HG03558 (cell line): ENCODE measurements around the gene ALG5.

Source experiments
- ATAC-seq: cut with Tn5 transposase; IDR thresholded peaks from one replicate; pipeline ENCODE4 v1.9.1; 2021; ENCODE audit warnings: moderate number of reproducible peaks; ENCODE audit not compliant: unreplicated experiment; ENCODE audit errors: extremely low read depth

Gene ALG5

GRCh38 chr13:36981156-36981743, 17.9 kb downstream of the ALG5 start:
- ATAC-seq: no peak

GRCh38 chr13:36979361-36980050, 19.6 kb downstream of the ALG5 start:
- ATAC-seq: no peak

GRCh38 chr13:36975172-36975571, 24.0 kb downstream of the ALG5 start:
- ATAC-seq: no peak

DNA sequence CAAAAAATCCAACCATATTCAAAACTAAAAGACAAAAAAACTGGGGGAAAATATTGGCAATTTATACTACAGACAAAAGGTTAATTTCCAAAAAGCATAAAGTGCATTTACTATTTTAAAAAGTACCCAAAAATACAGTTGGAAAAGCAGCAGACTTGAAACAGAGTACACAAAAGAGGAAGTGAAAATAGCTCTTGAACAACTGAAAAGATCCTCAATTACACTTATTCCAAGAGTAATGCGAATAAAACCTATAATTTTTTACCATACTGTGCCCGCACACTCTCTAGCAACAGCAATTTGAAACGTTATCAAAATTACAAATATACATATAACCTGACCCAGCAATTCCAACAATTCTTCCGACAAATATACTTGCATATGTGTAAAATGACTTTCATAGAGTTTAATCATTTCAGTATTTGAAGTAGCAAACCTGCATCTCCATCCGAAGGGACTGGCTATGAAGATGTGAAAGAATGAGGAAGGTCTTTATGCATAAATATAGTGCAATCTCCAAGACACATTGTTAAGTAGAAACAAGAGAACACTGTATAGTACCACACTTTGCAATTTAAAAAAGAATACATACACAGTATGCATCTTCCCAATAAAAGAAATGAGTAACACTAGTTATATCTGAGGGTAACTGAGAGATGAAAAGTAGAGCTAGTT, 25.4 kb downstream of the ALG5 start:
- ATAC-seq: peak; percentile 45

DNA sequence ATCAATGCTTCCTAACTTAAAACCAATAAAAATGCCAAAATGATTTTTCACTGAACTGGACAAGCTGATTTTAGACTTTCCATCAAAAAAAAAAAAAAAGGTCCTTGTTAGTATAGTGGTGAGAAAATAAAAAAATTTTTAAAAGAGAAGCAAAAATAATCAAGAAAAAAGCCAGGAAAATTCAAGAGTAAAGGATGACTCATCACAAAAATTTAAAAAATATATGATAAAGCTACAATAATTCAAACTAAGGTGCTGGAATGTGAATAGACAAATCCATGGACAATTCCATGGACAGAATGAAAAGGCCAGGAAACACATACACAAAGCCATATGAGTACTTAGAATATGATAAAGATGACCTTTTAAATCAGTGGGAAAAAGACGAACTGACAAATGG, 26.1 kb downstream of the ALG5 start:
- ATAC-seq: no peak

DNA sequence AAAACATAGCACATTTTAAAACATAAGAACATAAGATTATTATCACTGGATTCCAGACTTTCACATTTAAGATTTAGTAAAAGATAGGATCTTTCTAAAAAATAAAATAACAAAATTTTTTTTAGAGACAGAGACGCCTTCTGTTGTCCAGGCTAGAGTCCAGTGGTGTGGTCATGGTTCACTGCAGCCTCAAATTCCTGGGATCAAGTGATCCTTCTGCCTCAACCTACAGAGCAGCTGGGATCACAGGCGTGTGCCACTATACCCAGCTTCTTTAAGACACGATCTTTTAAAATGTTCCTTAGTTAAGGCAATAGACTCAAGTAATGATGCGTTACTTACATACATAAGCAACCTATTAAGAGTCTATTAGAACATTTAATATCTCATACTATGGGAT, 32.7 kb downstream of the ALG5 start:
- no peak for ATAC-seq

DNA sequence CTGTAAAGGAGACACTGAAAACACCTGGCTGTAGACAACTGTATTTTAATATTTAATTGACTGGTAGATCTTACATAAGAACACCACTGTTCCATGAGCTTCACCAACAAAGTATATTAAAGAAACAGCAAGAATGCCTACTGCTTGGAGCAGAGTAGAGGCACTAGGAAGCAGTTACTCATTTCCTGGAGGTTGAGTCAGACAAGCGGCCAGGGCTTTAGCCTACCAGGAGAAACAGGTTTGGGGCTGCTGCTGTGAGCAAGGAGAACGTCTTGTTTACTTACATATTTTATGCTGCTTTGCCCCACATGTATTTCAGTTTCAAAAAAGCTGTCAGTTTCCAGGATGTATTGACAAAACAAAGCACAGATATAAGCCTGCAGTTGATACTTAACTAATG, 33.4 kb downstream of the ALG5 start:
- no peak for ATAC-seq

- ATAC-seq: no peak
These were observed 39.6 kb downstream of the ALG5 start for GRCh38 chr13:36959456-36960116.

- ATAC-seq: no peak
These were observed 44.6 kb downstream of the ALG5 start for GRCh38 chr13:36954542-36954941.

DNA sequence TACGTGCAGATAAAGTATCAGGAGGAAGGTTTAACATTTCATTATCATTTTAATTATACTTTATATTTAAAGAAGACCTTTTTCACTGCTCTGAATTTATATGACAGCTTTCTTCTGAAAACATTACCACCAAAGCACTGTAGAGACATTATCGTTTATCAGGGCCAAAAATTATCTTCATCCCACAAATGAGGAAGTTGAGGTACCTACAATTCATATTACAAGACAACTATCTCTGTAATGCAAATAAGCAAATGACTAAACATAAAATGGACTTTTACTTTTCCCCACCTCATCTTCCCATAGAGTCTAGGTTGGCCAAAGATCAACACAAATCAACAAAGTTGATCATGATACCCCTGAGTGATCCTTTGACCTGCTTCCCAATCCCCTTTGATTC, 48.2 kb downstream of the ALG5 start:
- ATAC-seq: no peak

GRCh38 chr13:36950330-36950729, 48.8 kb downstream of the ALG5 start:
- no peak for ATAC-seq

DNA sequence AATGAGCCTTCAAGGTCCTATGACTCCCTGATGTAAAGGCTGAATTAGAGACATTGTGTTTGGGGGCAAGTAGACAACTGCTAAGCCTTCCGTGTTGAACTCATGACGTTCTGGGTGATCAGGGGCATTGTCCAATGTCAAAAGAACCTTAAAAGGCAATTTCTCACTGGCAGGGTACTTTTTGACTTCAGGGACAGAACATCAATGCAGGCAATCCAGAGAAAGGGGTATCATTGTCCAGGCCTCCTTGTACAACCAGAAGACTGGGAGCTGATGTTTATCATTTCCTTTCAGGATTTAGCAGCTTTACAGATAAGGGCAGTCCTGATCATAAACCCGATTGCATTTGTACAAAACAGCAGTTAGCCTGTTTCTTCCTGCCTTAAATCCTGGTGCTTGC, 54.1 kb downstream of the ALG5 start:
- ATAC-seq: no peak

GRCh38 chr13:36925603-36926002, 73.5 kb downstream of the ALG5 start:
- no peak for ATAC-seq

DNA sequence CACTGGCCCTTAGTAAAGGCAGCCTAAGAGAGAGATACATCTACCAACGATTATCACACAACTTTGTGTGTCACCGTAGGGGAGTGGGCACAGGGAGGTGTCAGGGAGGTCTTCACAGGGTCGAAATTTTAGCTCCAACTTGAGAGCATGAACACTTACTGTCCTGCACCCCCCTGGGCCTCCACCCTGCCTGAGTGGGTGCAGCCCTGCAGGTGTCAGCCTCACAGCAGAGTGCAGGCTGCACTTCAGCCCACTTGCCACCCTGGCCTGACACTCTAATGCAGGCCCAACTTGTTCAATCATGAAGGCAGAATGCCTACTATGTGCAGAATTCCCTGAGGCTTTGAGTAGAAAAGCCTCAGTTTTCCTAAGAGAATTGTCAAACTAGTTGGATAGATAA, 75.1 kb downstream of the ALG5 start:
- no peak for ATAC-seq

DNA sequence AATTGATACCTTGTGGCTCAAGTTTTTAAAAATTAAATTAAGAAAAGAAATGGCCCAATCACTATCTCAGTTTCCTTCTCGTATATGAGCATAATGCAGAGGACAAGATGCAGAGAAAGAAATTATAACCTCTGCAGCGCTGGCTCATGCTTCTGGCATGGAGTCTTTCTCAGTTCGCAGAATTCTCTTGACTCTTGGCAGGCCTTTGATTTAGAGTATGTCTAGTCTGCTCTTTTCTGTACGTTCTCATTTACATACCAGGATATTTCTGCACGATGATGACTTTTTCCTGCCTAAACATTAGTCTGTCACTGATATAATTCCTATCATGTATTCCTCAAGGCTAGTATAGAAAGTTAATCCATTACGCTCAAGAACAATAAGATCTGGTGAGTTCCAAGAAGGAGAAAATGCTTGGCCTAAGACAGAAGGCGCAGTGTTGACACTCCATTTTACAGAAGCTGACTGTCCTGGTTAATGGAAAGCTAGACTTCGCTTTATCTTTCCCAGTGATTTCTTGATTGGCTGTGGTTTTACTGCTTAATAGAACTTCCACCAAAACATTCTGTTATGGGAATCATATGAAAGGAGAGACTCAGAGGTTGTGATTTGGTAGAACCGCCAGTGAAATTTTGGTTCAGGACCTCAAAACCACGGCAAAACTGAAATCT, 77.4 kb downstream of the ALG5 start:
- ATAC-seq: no peak

DNA sequence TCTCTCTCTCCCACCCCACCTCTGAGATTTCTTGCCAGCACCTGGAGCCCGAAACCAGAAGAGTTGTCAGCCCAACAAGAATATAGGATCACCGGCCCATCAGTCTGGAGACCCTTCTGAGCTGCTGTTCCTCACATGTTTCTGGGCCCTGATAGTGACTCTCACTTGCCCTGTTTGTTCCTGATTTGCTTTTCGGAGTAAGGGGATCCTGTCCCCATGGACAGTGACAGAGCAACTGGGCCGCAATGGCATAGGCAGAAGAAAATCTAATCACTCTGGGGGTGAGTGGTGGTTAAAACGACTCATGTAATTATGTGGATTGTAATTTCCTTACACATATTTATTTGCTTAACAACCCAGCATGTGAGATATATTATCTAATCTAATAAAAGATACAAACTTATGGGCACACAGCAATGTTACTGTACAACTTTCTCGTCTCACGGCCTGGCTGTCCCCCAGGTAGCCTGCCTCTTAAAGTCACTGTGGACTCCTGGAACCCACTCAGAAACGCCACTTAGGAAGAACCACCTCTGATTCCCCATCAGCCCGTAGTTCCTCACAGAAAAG, 78.4 kb downstream of the ALG5 start:
- ATAC-seq: no peak

GRCh38 chr13:36919833-36920615, 79.1 kb downstream of the ALG5 start, which contains the start of gene SMAD9:
SMAD9 (minus strand) TSS chr13:36920238; CDS start chr13:36879689, 40,549 bp downstream.
- ATAC-seq: no peak

DNA sequence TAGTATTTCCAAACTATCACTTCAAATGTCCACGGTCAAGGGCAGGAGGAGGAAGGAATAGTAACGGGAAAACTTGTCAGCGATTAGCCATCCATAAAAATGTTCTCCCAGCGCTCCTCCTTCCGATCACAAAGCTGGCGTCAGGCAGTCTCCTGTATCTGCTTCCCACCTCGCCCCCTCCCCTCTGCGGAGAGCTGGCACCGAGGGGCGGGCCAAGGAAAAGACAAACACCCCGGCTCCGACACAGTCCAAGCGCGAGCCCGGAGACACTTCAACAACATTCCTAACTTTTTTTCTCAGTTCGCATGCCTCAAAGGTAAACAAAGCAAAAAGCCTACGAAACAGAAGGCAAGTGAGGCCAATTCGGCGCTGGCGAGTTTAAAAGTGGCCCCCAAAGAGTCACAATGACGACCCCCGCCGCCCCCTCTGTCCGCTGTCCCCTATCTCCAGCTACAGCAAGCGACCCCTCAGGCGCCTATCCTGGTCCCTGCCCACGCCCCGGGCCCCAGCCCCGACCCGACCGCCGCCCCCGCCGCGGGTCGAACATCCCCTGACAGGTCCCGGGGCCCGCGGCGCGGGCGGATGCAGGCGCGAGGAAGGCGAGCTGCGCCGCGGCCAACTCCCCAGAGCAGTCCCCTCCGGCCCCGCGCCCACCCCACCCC, 79.8 kb downstream of the ALG5 start:
- ATAC-seq: no peak
